ENCODE results near the gene MORN1. TPM values are rescaled to one million over a fixed set of nuclear protein-coding genes. Genes with fewer than 3 reads are reported as not detected.
A peak's percentile ranks its signal among the peaks of the same experiment; 100 is the strongest.

MORN1 gene
- total and polyA plus RNA-seq, 9 of the 15 experiments (the other 6 are each of a cell fraction or from before 2014, with no cell fraction given), result 0.24 to 9.3 (median 4.2) TPM

DNA sequence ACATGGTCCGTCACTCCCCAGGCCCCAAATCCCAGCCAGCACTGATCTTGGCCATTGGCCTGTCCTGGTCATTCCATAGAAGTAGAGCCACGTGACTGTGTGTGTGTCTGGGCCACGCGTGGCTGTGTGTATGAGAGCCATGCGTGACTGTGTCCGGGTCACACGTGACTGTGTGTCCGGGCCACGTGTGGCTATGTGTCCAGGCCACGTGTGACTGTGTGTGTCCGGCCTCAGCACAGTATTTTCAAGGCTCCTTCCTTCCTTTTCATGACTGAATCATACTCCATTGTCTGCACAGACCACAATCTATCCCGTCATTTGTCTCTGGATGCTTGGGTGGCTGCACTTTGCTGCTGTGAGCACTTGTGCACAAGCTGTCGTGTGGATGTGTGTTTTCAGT lies 95.8 kb downstream of the MORN1 start:
- Histone ChIP-seq H3K79me2 (ENCODE audit: control insufficient read depth, insufficient read depth, low read length) (peaks cover 98% of the 10 kb centered on the region), H3K9me1 (ENCODE audit: control insufficient read depth, insufficient read depth, low read length) (peaks cover 7% of the 10 kb centered on the region), H3K4me2 (ENCODE audit: insufficient read depth, low read length) (no peak overlapping the region), H3K9me3 (replicated peaks; ENCODE audit: control insufficient read depth, insufficient read depth, low read depth, low read length) (no peaks in the 10 kb centered on the region), H3K4me3 (no peak overlapping the region), H3K36me3 (ENCODE audit: control insufficient read depth, insufficient read depth, low read length) (0 out of 3 replicates have a peak, but pooled peaks cover 2% of the 10 kb centered on the region), H3K4me1 (replicated peaks in 1 of 2; ENCODE audit: control insufficient read depth in 2 of 2, insufficient read depth in 2 of 2, low read length in 2 of 2) (peaks cover under 1 to 81% of the 10 kb centered on the region in 2 experiments), H3K9ac (ENCODE audit: insufficient read depth in 1 of 2, low read depth in 2 of 2, low read length in 2 of 2) (no peak overlapping the region), H4K20me1 (replicated peaks; ENCODE audit: control insufficient read depth, insufficient read depth, low read length) (peaks cover 42% of the 10 kb centered on the region), H3K27ac (ENCODE audit: extremely low read depth, low read depth, low read length) (no peak overlapping the region; the same call in 2 of the 3 replicates), H2AFZ (ENCODE audit: low read depth, low read length) (no peak overlapping the region), H3K27me3 (ENCODE audit: control insufficient read depth in 2 of 2, insufficient read depth in 2 of 2, low read length in 2 of 2) (no peaks in the 10 kb centered on the region)
- FAIRE-seq (no peak), ATAC-seq (no peak), DNase-seq (ENCODE audit: extremely low read depth in 1 of 4, low spot score in 3 of 4) (no peak)
- in situ Hi-C loops (cut with MboI), result loop anchor here (5.0 kb wide), 1 partner anchor 48 kb away; no protein-coding TSS in a partner anchor
- CTCF ChIA-PET (ENCODE audit: low intra/inter-chr PET ratio), result no interaction called here
- intact Hi-C loops (cut with micrococcal nuclease), result no loop called here
- TF ChIP-seq NCOA1 (IDR thresholded peaks at IDR 0.05; ENCODE audit: low read depth), result no peak
- TF ChIP-seq, protein P1, sequence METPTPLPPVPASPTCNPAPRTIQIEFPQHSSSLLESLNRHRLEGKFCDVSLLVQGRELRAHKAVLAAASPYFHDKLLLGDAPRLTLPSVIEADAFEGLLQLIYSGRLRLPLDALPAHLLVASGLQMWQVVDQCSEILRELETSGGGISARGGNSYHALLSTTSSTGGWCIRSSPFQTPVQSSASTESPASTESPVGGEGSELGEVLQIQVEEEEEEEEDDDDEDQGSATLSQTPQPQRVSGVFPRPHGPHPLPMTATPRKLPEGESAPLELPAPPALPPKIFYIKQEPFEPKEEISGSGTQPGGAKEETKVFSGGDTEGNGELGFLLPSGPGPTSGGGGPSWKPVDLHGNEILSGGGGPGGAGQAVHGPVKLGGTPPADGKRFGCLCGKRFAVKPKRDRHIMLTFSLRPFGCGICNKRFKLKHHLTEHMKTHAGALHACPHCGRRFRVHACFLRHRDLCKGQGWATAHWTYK (CRISPR knock-in tag; IDR thresholded peaks at IDR 0.05), result 0 out of 2 replicates have a peak, but pooled peaks have one; percentile 38
- BruUV-seq (replicated peaks), result no TSS peak
- POLR2A ChIA-PET, result interaction anchor here (0.7 to 0.9 kb wide), 2 partner anchors 10 to 11 kb away, joined by 3 to 5 read pairs; no protein-coding TSS in a partner anchor
- 92% methylated on average over 13 of the region's 13 CpGs for WGBS (ENCODE audit: insufficient coverage, low coverage, missing lambda C conversion rate)

DNA sequence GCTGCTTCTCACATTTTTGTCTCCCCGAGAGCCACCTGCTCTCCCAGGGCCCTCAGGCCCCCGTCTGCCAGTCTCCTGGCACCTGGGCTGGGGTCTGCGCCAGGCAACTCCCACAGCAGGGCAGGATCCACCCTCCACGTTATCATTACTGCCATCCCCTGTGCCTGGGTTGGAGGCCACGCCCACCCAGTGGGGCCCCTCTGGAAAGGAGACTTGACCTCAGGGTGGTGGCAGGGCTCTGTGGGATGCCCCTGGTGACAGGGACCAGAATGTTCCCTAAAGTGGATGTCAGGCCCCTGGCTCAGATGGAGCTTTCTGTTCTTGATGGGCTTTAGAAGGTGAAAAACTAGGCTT lies 96.7 kb downstream of the MORN1 start:
- BruUV-seq (replicated peaks), result no TSS peak
- H3K27ac ChIP-seq (ENCODE audit: extremely low read depth, low read depth, low read length), result no peak overlapping the region
- no peak overlapping the region for H3K4me3 ChIP-seq
- ATAC-seq, result no peak
- peaks cover 7% of the 10 kb centered on the region for H3K9me1 ChIP-seq (ENCODE audit: control insufficient read depth, insufficient read depth, low read length)
- peaks cover 9 to 81% of the 10 kb centered on the region in 2 experiments for H3K4me1 ChIP-seq (replicated peaks in 1 of 2; ENCODE audit: control insufficient read depth in 2 of 2, insufficient read depth in 2 of 2, low read length in 2 of 2)
- no peaks in the 10 kb centered on the region for H3K9me3 ChIP-seq (replicated peaks; ENCODE audit: control insufficient read depth, insufficient read depth, low read depth, low read length)
- ChIA-PET CTCF (ENCODE audit: low intra/inter-chr PET ratio) (no interaction called here), POLR2A (no interaction called here)
- H3K79me2 ChIP-seq (ENCODE audit: control insufficient read depth, insufficient read depth, low read length), result peaks cover 99% of the 10 kb centered on the region
- 73% methylated on average over 5 of the region's 5 CpGs for WGBS (ENCODE audit: insufficient coverage, low coverage, missing lambda C conversion rate)
- H3K27me3 ChIP-seq (ENCODE audit: control insufficient read depth in 2 of 2, insufficient read depth in 2 of 2, low read length in 2 of 2), result no peaks in the 10 kb centered on the region
- peaks cover 41% of the 10 kb centered on the region for H4K20me1 ChIP-seq (replicated peaks; ENCODE audit: control insufficient read depth, insufficient read depth, low read length)
- no peak overlapping the region for H2AFZ ChIP-seq (ENCODE audit: low read depth, low read length)
- intact Hi-C loops (cut with micrococcal nuclease) (no loop called here), in situ Hi-C loops (cut with MboI) (loop anchor here (5.0 kb wide), 1 partner anchor 47 kb away; no protein-coding TSS in a partner anchor)
- H3K4me2 ChIP-seq (ENCODE audit: insufficient read depth, low read length), result no peak overlapping the region
- no peak for FAIRE-seq
- no peak for DNase-seq (ENCODE audit: extremely low read depth in 1 of 4, low spot score in 3 of 4)
- peak overlapping the region in 1 of 2 experiments; percentile 60; a peak in 1 of 4 replicates for H3K9ac ChIP-seq (ENCODE audit: insufficient read depth in 1 of 2, low read depth in 2 of 2, low read length in 2 of 2)
- 0 out of 3 replicates have a peak, but pooled peaks cover 2% of the 10 kb centered on the region for H3K36me3 ChIP-seq (ENCODE audit: control insufficient read depth, insufficient read depth, low read length)
- no peak for TF ChIP-seq CBFA2T3 (IDR thresholded peaks at IDR 0.05)
- no peak for TF ChIP-seq JUND (IDR thresholded peaks at IDR 0.05; ENCODE audit: borderline replicate concordance, low read depth, low read length)
- TF ChIP-seq JUND (tag; IDR thresholded peaks at IDR 0.05; ENCODE audit: borderline replicate concordance, low read depth, low read length), result no peak
- no peak for TF ChIP-seq NEUROD1 (IDR thresholded peaks at IDR 0.05; ENCODE audit: borderline replicate concordance, low read depth, low read length, partially characterized antibody)
- TF ChIP-seq, protein P2, sequence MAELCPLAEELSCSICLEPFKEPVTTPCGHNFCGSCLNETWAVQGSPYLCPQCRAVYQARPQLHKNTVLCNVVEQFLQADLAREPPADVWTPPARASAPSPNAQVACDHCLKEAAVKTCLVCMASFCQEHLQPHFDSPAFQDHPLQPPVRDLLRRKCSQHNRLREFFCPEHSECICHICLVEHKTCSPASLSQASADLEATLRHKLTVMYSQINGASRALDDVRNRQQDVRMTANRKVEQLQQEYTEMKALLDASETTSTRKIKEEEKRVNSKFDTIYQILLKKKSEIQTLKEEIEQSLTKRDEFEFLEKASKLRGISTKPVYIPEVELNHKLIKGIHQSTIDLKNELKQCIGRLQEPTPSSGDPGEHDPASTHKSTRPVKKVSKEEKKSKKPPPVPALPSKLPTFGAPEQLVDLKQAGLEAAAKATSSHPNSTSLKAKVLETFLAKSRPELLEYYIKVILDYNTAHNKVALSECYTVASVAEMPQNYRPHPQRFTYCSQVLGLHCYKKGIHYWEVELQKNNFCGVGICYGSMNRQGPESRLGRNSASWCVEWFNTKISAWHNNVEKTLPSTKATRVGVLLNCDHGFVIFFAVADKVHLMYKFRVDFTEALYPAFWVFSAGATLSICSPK (IDR thresholded peaks at IDR 0.05; ENCODE audit: borderline replicate concordance), result no peak
- TF ChIP-seq, protein P3, sequence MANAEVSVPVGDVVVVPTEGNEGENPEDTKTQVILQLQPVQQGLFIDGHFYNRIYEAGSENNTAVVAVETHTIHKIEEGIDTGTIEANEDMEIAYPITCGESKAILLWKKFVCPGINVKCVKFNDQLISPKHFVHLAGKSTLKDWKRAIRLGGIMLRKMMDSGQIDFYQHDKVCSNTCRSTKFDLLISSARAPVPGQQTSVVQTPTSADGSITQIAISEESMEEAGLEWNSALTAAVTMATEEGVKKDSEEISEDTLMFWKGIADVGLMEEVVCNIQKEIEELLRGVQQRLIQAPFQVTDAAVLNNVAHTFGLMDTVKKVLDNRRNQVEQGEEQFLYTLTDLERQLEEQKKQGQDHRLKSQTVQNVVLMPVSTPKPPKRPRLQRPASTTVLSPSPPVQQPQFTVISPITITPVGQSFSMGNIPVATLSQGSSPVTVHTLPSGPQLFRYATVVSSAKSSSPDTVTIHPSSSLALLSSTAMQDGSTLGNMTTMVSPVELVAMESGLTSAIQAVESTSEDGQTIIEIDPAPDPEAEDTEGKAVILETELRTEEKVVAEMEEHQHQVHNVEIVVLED (CRISPR knock-in tag; IDR thresholded peaks at IDR 0.05), result no peak
- no peak for TF ChIP-seq ARHGAP35 (IDR thresholded peaks at IDR 0.05; ENCODE audit: partially characterized antibody)
- TF ChIP-seq CHCHD3 (CRISPR knock-in tag; IDR thresholded peaks at IDR 0.05), result no peak
- no peak for TF ChIP-seq NCOA4 (IDR thresholded peaks at IDR 0.05; ENCODE audit: partially characterized antibody)
- TF ChIP-seq NCOA6 (IDR thresholded peaks at IDR 0.05), result no peak

Measured in K562 (cell line).